Measurements from ENCODE around the gene ZCCHC14.
"Not testable (repeated sequence)": the region's sequence is repeated elsewhere in the genome, so short reads cannot be mapped to it uniquely, and the experiment has no call there.

- TF ChIP-seq POLR2AphosphoS5, CTCF (IDR thresholded peaks at IDR 0.05): not testable (repeated sequence)
These were observed 28.9 kb upstream of the ZCCHC14 start for GRCh38 chr16:87521764-87522163.

Data from upper lobe of left lung (tissue), 4 donors.